MG63 (cell line): Measurements from ENCODE around the gene ABCA3. TPM values are rescaled to one million over a fixed set of nuclear protein-coding genes. Genes with fewer than 3 reads are reported as not detected.
"Not testable (repeated sequence)": the region's sequence is repeated elsewhere in the genome, so short reads cannot be mapped to it uniquely, and the experiment has no call there.

Experiments used
- DNase-seq: peaks from one replicate; pipeline ENCODE4 v3.0.0-alpha.2; 2020
- H3K27me3 ChIP-seq: fragments of 250-450 bp; sonication (Bioruptor Pico); 2 replicates; pipeline ENCODE4 v1.5.1; 2020; ENCODE audit warnings: mild to moderate bottlenecking, moderate library complexity
- H3K36me3 ChIP-seq: fragments of 250-450 bp; sonication (Bioruptor Pico); 2 replicates; pipeline ENCODE4 v1.5.1; 2020; ENCODE audit warnings: mild to moderate bottlenecking, moderate library complexity
- H3K4me3 ChIP-seq: fragments of 250-450 bp; sonication (Bioruptor Pico); 2 replicates; pipeline ENCODE4 v1.5.1; 2020; ENCODE audit warnings: mild to moderate bottlenecking, moderate library complexity
- H3K9me3 ChIP-seq: fragments of 250-450 bp; sonication (Bioruptor Pico); 2 replicates; pipeline ENCODE4 v1.5.1; 2020; ENCODE audit warnings: mild to moderate bottlenecking, moderate library complexity
- total RNA-seq: library from RNA; depleted of rRNA; stranded (reverse); fragments of >200 nt; shearing (Covaris generic); gene quantifications from 2 replicates; pipeline ENCODE4 v1.2.3, GENCODE V29; 2014; ENCODE audit warnings: low replicate concordance; rRNA removed

Gene ABCA3
- total RNA-seq: 1.1 and 5.1 TPM in 2 replicates

GRCh38 chr16:2340564-2341455 lies at the start of gene ABCA3:
Gene ABCA3, minus strand, starts transcription at chr16:2340728. Its CDS starts 14,262 bp downstream, at chr16:2326466.
- Histone ChIP-seq H3K4me3 (peak within 1 kb of the TSS; percentile 57), H3K27me3 (peaks cover 3% of the 10 kb centered on the region; the same call in 1 of the 2 replicates), H3K36me3 (no peaks in the 10 kb centered on the region), H3K9me3 (no peaks in the 10 kb centered on the region)
- peak; percentile 92 for DNase-seq

- peak; percentile 78 for DNase-seq
- no peaks in the 10 kb centered on the region for H3K27me3 ChIP-seq
- H3K4me3 ChIP-seq: no peak overlapping the region
- H3K36me3 ChIP-seq: no peaks in the 10 kb centered on the region
- peaks cover 16% of the 10 kb centered on the region for H3K9me3 ChIP-seq
Observed at GRCh38 chr16:2388875-2389433, 48.4 kb upstream of the ABCA3 start.

GRCh38 chr16:2388139-2388874 lies 47.8 kb upstream of the ABCA3 start:
- Histone ChIP-seq H3K4me3 (no peak overlapping the region), H3K36me3 (no peaks in the 10 kb centered on the region), H3K9me3 (peaks cover 16% of the 10 kb centered on the region), H3K27me3 (no peaks in the 10 kb centered on the region)
- DNase-seq: no peak

- Histone ChIP-seq H3K4me3 (no peak overlapping the region), H3K9me3 (peaks cover 16% of the 10 kb centered on the region), H3K36me3 (no peaks in the 10 kb centered on the region), H3K27me3 (no peaks in the 10 kb centered on the region)
- DNase-seq: no peak
Observed at GRCh38 chr16:2386990-2387389, 46.5 kb upstream of the ABCA3 start.

GRCh38 chr16:2385982-2386381 lies 45.5 kb upstream of the ABCA3 start:
- H3K27me3 ChIP-seq, H3K4me3 ChIP-seq, DNase-seq, H3K36me3 ChIP-seq: not testable (repeated sequence)
- H3K9me3 ChIP-seq: peaks cover 15% of the 10 kb centered on the region

GRCh38 chr16:2385190-2385836 lies 44.8 kb upstream of the ABCA3 start:
- Histone ChIP-seq H3K4me3 (no peak overlapping the region), H3K9me3 (peaks cover 13% of the 10 kb centered on the region), H3K27me3 (no peaks in the 10 kb centered on the region), H3K36me3 (no peaks in the 10 kb centered on the region)
- DNase-seq: no peak

GRCh38 chr16:2384426-2384825 lies 43.9 kb upstream of the ABCA3 start:
- H3K4me3 ChIP-seq: no peak overlapping the region
- no peaks in the 10 kb centered on the region for H3K36me3 ChIP-seq
- H3K27me3 ChIP-seq: no peaks in the 10 kb centered on the region
- H3K9me3 ChIP-seq: peaks cover 9% of the 10 kb centered on the region
- no peak for DNase-seq

GRCh38 chr16:2383501-2383900 lies 43.0 kb upstream of the ABCA3 start:
- DNase-seq: no peak
- no peak overlapping the region for H3K4me3 ChIP-seq
- H3K27me3 ChIP-seq: no peaks in the 10 kb centered on the region
- no peaks in the 10 kb centered on the region for H3K36me3 ChIP-seq
- 0 out of 2 replicates have a peak, but pooled peaks cover 3% of the 10 kb centered on the region for H3K9me3 ChIP-seq

- Histone ChIP-seq H3K36me3 (no peaks in the 10 kb centered on the region), H3K9me3 (no peaks in the 10 kb centered on the region), H3K4me3 (no peak overlapping the region), H3K27me3 (peaks cover 6% of the 10 kb centered on the region; the same call in 1 of the 2 replicates)
- DNase-seq: no peak
Observed at GRCh38 chr16:2374644-2375043, 34.1 kb upstream of the ABCA3 start.

- Histone ChIP-seq H3K36me3 (no peaks in the 10 kb centered on the region), H3K4me3 (no peak overlapping the region), H3K27me3 (peaks cover 6% of the 10 kb centered on the region; the same call in 1 of the 2 replicates), H3K9me3 (no peaks in the 10 kb centered on the region)
- no peak for DNase-seq
Observed at GRCh38 chr16:2373176-2373575, 32.6 kb upstream of the ABCA3 start.

GRCh38 chr16:2372684-2373083 lies 32.2 kb upstream of the ABCA3 start:
- no peak for DNase-seq
- Histone ChIP-seq H3K36me3 (no peaks in the 10 kb centered on the region), H3K27me3 (peaks cover 6% of the 10 kb centered on the region; the same call in 1 of the 2 replicates), H3K4me3 (no peak overlapping the region), H3K9me3 (no peaks in the 10 kb centered on the region)

GRCh38 chr16:2371421-2371820 lies 30.9 kb upstream of the ABCA3 start:
- H3K4me3 ChIP-seq: no peak overlapping the region
- no peak for DNase-seq
- H3K9me3 ChIP-seq: no peaks in the 10 kb centered on the region

GRCh38 chr16:2370721-2371120 lies 30.2 kb upstream of the ABCA3 start:
- H3K9me3 ChIP-seq: no peaks in the 10 kb centered on the region
- H3K36me3 ChIP-seq: no peaks in the 10 kb centered on the region
- no peak overlapping the region for H3K4me3 ChIP-seq
- peaks cover 6% of the 10 kb centered on the region; the same call in 1 of the 2 replicates for H3K27me3 ChIP-seq
- DNase-seq: no peak

More at GRCh38 chr16:2371421-2371820, 30.9 kb upstream of the ABCA3 start:
- H3K27me3 ChIP-seq: peaks cover 6% of the 10 kb centered on the region; the same call in 1 of the 2 replicates
- H3K36me3 ChIP-seq: no peaks in the 10 kb centered on the region

GRCh38 chr16:2366660-2367309 lies 26.3 kb upstream of the ABCA3 start:
- H3K4me3 ChIP-seq: no peak overlapping the region
- H3K36me3 ChIP-seq: no peaks in the 10 kb centered on the region
- H3K27me3 ChIP-seq: peaks cover 9% of the 10 kb centered on the region
- DNase-seq: no peak
- H3K9me3 ChIP-seq: no peaks in the 10 kb centered on the region

- peak; percentile 33 for DNase-seq
- Histone ChIP-seq H3K9me3 (no peaks in the 10 kb centered on the region), H3K27me3 (peaks cover 8% of the 10 kb centered on the region), H3K36me3 (no peaks in the 10 kb centered on the region), H3K4me3 (no peak overlapping the region)
Observed at GRCh38 chr16:2365397-2366294, 25.1 kb upstream of the ABCA3 start.
